HG02973 (cell line): ENCODE data around the gene GLRX3.

ENCODE experiments used
- ATAC-seq: cut with Tn5 transposase; IDR thresholded peaks from one replicate; pipeline ENCODE4 v1.9.1; 2021; ENCODE audit warnings: moderate library complexity; ENCODE audit not compliant: unreplicated experiment

Gene GLRX3

DNA sequence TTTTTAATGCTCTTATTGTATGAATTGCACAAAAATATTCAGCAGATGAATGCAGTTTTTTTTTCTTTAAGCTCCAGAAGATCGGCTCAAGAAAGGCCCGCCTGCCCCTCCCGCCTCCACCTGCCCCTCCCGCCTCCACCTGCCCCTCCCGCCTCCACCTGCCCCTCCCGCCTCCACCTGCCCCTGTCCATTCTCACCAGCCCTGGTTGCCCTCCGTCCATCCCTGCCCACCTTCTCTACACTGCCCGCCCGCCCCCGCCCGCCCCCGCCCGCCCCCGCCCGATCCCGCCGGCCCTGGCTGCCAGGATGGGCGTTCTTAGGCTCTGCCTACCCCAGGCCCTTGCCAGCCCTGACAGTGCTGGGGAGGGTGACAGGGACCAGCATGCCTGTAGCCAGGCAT, 67.4 kb downstream of the GLRX3 start:
- no peak for ATAC-seq

GRCh38 chr10:130206216-130206737, 70.1 kb downstream of the GLRX3 start:
- ATAC-seq: no peak

DNA sequence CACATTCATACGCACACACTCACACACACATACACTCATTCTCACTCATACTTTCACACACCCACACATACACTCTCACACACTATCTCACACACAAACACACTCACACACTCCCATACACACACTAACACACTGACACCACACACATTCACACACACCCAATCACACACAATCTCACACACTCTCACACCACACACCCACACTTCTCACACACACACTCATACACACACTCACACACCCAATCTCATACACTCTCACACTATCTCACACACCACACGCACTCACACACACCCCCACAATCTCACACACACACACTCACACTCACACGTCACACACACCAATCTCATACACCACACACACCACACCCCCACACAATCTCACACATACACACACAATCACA, 71.0 kb downstream of the GLRX3 start:
- no peak for ATAC-seq

DNA sequence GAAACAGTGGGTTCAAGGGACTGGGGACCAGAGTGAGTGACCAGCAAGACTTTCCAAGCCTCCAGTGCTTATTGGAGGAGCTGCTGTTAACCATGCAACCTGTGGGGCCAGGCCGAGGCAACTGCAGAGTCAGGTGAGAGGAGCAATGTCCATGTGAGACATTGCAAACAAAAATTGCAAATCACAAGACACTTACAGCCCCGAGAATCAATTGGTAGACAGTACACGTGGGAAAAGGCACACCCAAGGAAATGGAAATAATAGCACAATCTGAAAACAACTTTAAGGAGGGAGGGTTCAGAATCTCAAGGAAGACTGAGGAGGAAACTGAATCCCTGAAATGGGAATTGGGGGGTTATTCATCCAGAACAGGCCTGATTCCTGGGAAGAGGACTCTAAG, 72.6 kb downstream of the GLRX3 start:
- no peak for ATAC-seq

DNA sequence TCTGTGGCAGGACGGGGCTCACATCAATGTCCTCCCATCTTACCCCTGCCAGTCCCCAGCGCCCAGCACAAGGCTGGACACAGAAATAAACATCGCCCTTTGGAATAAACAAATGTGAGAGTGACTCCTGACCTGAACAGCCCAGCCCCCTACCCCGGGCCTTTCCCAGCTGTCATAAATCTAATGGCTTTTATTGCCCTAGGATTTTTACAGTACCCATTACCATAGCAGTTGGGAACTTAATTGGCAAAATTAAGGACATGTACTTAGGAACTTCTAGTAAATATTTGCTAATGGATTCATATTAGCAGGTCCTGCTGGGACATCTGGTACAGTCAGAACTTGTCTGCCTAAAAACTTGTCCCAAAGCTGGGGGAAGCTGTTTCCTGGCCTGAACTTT, 76.6 kb downstream of the GLRX3 start:
- no peak for ATAC-seq

DNA sequence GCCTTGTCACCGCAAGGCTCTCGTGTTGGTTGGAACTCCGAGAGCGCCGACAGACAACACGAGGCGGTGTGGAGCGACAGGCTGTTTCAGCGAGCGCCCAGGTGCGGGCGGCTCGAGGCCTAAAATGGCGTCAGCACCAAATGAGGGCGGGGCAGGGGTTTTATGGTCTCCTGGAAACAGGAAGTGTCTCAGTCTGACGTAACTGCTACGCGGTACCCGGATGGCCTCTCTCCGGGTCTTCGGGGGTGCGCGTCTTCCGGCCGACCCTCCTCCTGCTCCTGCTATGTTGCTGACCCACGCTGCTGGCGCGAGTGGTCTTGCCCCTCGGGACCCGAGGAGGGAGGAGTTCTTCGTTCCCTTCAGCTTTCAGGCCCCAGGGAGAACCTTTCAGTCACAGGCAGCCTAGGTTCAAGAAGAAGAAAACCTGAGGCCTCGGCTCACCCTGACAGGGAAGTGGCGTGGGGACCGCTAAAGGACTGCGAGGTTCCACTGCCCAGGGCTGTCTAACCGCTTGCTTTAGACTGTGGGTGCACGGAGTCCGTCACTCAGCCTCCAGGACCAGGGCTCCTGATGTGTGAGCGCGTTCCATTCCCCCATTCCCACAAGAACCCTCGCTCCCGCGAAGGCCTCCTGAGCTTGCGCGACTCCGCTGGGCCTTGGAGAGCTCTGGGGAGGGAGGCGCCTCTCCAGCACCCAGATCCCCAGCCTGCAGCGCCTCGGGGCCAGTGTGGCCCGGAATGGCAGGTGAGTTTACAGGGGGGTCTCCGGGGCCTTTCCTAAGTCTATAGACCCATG, 77.3 kb downstream of the GLRX3 start:
- ATAC-seq: no peak

DNA sequence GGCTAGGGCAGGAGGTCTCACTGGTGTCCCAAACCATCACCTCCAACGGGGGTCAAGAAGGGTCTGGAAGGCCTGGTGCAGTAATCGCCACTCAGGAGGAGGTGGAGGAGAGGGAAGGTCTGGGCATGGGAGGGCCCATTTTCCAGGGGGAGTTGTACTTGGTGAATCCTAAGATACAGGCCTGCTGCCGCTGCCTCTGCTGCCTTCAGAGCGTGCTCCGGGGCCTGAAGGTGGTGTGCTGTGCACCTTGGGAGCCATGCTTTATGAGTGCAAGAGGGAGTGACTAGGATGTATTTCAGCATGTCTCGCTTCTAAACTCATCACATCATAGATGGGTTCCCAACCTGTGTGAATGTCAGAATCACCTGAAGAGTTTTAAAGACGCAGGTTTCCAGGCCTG, 78.2 kb downstream of the GLRX3 start:
- ATAC-seq: no peak

- no peak for ATAC-seq
Observed at GRCh38 chr10:130215151-130215930, 79.2 kb downstream of the GLRX3 start.

DNA sequence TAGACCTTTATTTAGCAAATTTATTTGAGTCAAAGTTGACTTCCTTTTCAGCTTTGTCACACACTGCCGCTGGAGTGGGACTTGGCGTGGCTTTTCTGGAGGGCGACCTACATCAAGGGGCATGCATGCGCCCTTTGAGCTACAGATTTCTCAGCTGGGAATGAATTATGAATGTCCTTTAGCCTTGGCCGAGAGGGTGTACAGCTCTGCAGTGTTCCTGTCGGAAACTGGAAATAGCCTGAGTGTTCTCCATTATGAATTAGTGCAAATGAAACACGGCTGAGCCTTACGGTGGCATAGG, 79.7 kb downstream of the GLRX3 start:
- no peak for ATAC-seq

GRCh38 chr10:130218181-130218641, 82.0 kb downstream of the GLRX3 start:
- no peak for ATAC-seq

- ATAC-seq: no peak
Observed at GRCh38 chr10:130218936-130219335, 82.7 kb downstream of the GLRX3 start.

DNA sequence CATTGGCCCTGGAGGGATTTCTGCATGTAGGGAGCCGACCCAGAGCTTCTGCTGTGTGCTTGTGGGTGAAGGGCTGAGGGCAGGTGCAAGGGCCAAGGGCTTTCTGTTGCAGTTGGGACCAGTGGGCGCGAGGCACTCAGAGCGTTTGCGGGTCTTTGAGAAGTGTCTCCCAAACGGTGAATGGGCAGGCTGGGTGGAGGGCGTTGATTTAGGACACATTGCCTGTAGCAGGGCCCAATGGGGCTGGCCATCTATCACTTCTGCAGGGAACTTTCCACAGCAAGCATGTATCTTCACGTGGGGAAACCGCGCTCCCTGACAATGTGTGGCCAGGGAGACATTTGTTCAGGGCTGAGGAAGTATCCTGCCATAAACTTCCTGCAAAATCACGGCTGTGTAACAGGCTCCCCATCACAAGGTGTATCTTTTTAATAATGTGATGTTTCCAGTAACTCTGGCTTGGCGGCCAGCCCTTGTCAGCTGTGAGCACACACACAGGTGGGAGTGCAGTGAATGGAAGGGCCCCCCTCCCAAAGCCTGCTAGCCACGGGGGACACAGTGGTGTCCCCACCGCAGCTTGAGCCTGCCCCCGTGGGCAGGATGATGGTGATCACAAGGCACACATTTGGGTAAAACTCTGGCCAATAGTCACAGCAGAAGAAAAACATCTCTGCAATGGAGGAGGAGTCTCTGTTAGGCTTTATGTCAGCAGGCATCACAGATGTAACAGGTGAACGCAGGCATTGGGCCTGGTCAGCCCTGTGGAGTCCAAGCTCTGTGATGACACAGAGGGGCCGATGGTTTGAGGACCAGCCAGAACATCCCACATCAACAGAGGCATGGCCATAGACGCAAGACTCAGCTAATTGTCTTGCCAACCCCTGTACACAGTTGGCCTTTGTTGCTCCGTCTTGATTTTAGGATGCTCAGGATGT, 84.3 kb downstream of the GLRX3 start:
- no peak for ATAC-seq

DNA sequence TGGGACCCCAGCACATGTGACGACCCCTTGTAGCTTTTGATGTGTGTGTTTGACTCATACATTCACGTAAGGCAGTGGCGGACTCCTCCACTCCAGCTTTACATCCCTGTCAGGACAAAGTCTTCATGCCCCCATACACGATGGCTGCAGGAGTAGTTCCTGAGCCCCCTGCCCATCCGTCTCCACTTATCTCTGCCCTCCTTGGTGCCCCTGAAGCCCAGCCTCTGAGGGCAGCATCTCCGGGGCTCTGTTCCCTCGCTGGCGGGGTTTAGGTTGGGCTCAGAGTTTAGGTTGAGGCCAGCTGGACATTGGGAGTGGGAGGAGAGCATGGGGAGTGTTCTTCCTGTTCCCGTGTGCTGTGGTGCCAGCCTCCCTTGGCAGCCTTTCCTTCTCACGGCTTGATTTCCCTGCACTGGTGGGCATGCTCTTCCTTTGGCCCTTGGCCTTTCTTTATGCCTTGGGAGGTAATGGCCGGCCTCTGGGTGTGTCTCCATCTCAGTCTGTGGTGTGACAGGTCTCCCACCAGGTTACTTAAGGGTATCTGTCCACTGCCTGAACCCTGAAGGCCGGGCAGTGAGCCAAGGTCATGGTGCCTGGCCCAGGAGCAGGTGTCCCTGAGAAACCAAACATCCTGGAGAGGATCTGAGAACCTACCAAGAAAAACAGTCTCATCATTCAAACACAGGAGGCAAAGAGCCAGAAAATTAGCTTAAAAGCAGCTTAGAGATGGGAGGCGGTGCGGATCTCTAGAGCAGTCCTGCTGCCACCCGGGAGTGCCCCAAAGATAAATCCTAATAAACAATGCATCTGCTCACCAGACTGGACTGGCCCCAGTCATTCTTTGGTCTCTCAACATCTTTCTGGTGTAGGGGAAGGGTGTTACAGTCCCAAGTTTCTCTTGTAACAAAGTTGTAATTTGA, 85.5 kb downstream of the GLRX3 start:
- no peak for ATAC-seq

- no peak for ATAC-seq
Observed at GRCh38 chr10:130222381-130222780, 86.2 kb downstream of the GLRX3 start.

- ATAC-seq: no peak
Observed at GRCh38 chr10:130224228-130224627, 88.0 kb downstream of the GLRX3 start.

DNA sequence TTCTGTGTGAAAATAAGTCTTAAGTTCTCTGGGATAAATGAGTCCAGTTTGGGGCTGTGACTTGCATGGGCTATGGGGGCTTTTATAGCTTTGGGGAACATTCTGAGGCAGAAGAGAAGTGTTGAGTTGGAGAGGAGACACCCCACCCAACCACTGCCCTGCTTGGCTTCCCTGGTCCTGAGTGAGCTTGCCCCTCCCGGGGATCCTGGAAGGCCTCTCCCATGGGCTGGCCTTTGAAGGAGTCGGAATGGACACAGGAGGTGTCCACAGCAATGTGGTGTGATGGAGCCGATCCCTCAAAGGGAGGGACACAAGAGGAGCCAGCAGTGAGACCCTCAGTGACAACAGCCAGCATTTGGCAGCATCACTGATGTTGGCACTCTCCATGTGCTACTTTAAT, 89.8 kb downstream of the GLRX3 start:
- no peak for ATAC-seq

DNA sequence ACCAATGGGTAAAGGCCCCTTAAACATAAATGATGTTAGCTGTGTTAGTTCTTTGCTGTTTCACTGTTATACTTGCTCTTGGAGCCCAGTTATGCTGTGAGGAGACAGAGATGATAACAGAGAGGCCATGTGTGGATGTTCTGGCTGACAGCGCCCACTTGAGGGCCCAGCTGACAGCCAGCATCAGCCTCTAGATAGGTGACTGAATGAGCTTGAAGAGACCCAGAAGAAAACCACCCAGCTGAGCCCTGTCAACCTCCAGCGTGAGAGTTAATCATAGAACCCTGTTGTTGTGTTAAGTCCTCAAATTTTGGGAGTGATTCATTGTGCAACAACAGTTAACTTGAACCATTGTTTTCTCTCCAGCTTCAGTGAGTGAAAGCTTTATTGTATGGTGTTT, 91.7 kb downstream of the GLRX3 start:
- no peak for ATAC-seq
